CD1c-positive myeloid dendritic cell (primary cell): Measurements from ENCODE around the gene ADAMTS2.
A peak's percentile ranks its signal among the peaks of the same experiment; 100 is the strongest.

ENCODE experiments used
- DNase-seq: peaks from one replicate; pipeline ENCODE4 v3.0.0-alpha.2; 2016; ENCODE audit errors: extremely low spot score

ADAMTS2 gene

GRCh38 chr5:179371681-179372680 lies 26.7 kb upstream of the ADAMTS2 start:
- no peak for DNase-seq

GRCh38 chr5:179371121-179371510 lies 25.9 kb upstream of the ADAMTS2 start:
- DNase-seq: no peak

GRCh38 chr5:179370490-179371120 lies 25.3 kb upstream of the ADAMTS2 start:
- no peak for DNase-seq

- no peak for DNase-seq
Measured at GRCh38 chr5:179369530-179369884, 24.2 kb upstream of the ADAMTS2 start.

GRCh38 chr5:179368806-179369529 lies 23.7 kb upstream of the ADAMTS2 start:
- no peak for DNase-seq

- no peak for DNase-seq
Measured at GRCh38 chr5:179368126-179368805, 23.0 kb upstream of the ADAMTS2 start.

- DNase-seq: no peak
Measured at GRCh38 chr5:179367491-179367890, 22.2 kb upstream of the ADAMTS2 start.

- DNase-seq: no peak
Measured at GRCh38 chr5:179362355-179362754, 17.1 kb upstream of the ADAMTS2 start.

GRCh38 chr5:179361037-179361603 lies 15.9 kb upstream of the ADAMTS2 start:
- no peak for DNase-seq

- no peak for DNase-seq
Measured at GRCh38 chr5:179357031-179357430, 11.8 kb upstream of the ADAMTS2 start.

- DNase-seq: no peak
Measured at GRCh38 chr5:179355976-179356974, 11.0 kb upstream of the ADAMTS2 start.

GRCh38 chr5:179354305-179354882 lies 9.1 kb upstream of the ADAMTS2 start:
- DNase-seq: no peak

- peak; percentile 4 for DNase-seq
Measured at GRCh38 chr5:179348843-179349242, 3.6 kb upstream of the ADAMTS2 start.

- DNase-seq: no peak
Measured at GRCh38 chr5:179348011-179348530, 2.8 kb upstream of the ADAMTS2 start.

- no peak for DNase-seq
Measured at GRCh38 chr5:179347581-179347980, 2.3 kb upstream of the ADAMTS2 start.

GRCh38 chr5:179346875-179347274 lies 1.6 kb upstream of the ADAMTS2 start:
- no peak for DNase-seq

GRCh38 chr5:179346401-179346800 lies 1.1 kb upstream of the ADAMTS2 start:
- DNase-seq: no peak

- DNase-seq: no peak
Measured at GRCh38 chr5:179345183-179345432, 153 bp downstream of the ADAMTS2 start.

- no peak for DNase-seq
Measured at GRCh38 chr5:179344431-179345182, 654 bp downstream of the ADAMTS2 start.
